HG02943 (cell line): Measurements from ENCODE around the gene SNX6.
"Not testable (repeated sequence)": the region's sequence is repeated elsewhere in the genome, so short reads cannot be mapped to it uniquely, and the experiment has no call there.

ENCODE experiments used
- ATAC-seq: cut with Tn5 transposase; IDR thresholded peaks from one replicate; pipeline ENCODE4 v1.9.1; 2021; ENCODE audit warnings: mild to moderate bottlenecking, low read depth, moderate library complexity; ENCODE audit not compliant: unreplicated experiment

SNX6 gene

GRCh38 chr14:34640826-34641225 is 10.9 kb upstream of the SNX6 start:
- no peak for ATAC-seq

GRCh38 chr14:34634360-34634771 is 4.4 kb upstream of the SNX6 start:
- not testable (repeated sequence) for ATAC-seq

GRCh38 chr14:34633742-34634141 is 3.8 kb upstream of the SNX6 start:
- no peak for ATAC-seq

- ATAC-seq: no peak
These were observed 2.5 kb upstream of the SNX6 start for GRCh38 chr14:34632411-34632978.

GRCh38 chr14:34629344-34629656 is 648 bp downstream of the SNX6 start:
- ATAC-seq: peak; percentile 8

- ATAC-seq: no peak
These were observed 1.2 kb downstream of the SNX6 start for GRCh38 chr14:34628681-34629135.

- ATAC-seq: no peak
These were observed 6.4 kb downstream of the SNX6 start for GRCh38 chr14:34623506-34623905.

GRCh38 chr14:34620839-34621238 is 9.1 kb downstream of the SNX6 start:
- ATAC-seq: no peak

- no peak for ATAC-seq
These were observed 9.8 kb downstream of the SNX6 start for GRCh38 chr14:34620115-34620514.

- ATAC-seq: no peak
These were observed 10.5 kb downstream of the SNX6 start for GRCh38 chr14:34619471-34619870.

- no peak for ATAC-seq
These were observed 13.6 kb downstream of the SNX6 start for GRCh38 chr14:34616360-34616759.

- ATAC-seq: no peak
These were observed 14.4 kb downstream of the SNX6 start for GRCh38 chr14:34615507-34615906.

- ATAC-seq: no peak
These were observed 15.3 kb downstream of the SNX6 start for GRCh38 chr14:34614638-34615037.

GRCh38 chr14:34610101-34610500 is 19.8 kb downstream of the SNX6 start:
- ATAC-seq: no peak

- ATAC-seq: no peak
These were observed 24.5 kb downstream of the SNX6 start for GRCh38 chr14:34605461-34605860.

GRCh38 chr14:34604995-34605394 is 25.0 kb downstream of the SNX6 start:
- ATAC-seq: no peak

- no peak for ATAC-seq
These were observed 33.1 kb downstream of the SNX6 start for GRCh38 chr14:34596891-34597290.

- no peak for ATAC-seq
These were observed 36.1 kb downstream of the SNX6 start for GRCh38 chr14:34593740-34594375.

GRCh38 chr14:34592623-34593022 is 37.3 kb downstream of the SNX6 start:
- ATAC-seq: no peak

- no peak for ATAC-seq
These were observed 46.4 kb downstream of the SNX6 start for GRCh38 chr14:34583525-34583924.

- ATAC-seq: no peak
These were observed 47.7 kb downstream of the SNX6 start for GRCh38 chr14:34582117-34582680.

- ATAC-seq: no peak
These were observed 49.6 kb downstream of the SNX6 start for GRCh38 chr14:34580381-34580780.
